Retina (tissue), 1 donor: Measurements from ENCODE around the gene RFPL4A.
"Not testable (repeated sequence)": the region's sequence is repeated elsewhere in the genome, so short reads cannot be mapped to it uniquely, and the experiment has no call there.

Experiments
- DNase-seq: peaks from one replicate; pipeline ENCODE4 v3.0.0-alpha.2; 2016

The RFPL4A gene

DNA sequence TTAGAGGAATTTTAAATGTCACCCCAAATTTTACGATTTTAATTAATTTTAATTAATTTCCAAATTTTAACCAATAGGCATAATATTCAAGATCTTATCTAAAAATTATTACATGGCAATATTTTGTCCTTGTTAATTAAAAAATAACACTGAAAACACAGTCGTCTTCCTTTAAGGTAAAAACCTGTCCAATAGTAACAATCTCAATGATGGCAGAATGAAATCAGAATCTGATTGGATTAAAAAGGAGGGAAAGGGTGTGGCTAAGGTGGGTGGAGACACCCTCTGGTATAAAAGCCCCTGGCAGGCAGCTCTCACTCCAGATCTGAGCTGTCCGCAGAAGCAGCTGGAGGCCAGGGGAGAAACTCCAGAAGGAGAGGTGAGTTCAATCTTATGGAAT lies at the start of gene RFPL4A:
Gene RFPL4A (plus strand): TSS at position 301 of the 400 bp plus-strand sequence. CDS start 2,704 bp downstream, outside the sequence.
- not testable (repeated sequence) for DNase-seq

DNA sequence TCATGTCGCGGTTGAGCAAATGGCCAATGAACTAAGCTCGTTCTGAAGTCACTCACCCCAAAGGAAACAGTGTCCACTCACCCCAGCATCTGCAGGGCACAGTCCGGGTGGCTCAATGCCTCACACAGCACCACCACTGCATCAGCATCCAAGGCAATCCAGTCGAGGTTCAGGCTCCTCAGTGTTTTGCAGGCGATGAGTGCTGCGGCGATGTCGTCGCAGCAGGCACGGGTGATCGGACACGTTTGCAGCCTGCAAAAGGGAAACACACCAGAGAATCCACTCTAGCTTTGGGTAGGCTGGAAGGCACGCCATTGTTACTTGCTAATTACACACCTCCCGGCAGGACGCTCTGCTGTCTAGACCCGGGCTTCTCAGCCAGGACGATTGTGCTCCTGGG lies 47.2 kb upstream of the RFPL4A start:
- no peak for DNase-seq

DNA sequence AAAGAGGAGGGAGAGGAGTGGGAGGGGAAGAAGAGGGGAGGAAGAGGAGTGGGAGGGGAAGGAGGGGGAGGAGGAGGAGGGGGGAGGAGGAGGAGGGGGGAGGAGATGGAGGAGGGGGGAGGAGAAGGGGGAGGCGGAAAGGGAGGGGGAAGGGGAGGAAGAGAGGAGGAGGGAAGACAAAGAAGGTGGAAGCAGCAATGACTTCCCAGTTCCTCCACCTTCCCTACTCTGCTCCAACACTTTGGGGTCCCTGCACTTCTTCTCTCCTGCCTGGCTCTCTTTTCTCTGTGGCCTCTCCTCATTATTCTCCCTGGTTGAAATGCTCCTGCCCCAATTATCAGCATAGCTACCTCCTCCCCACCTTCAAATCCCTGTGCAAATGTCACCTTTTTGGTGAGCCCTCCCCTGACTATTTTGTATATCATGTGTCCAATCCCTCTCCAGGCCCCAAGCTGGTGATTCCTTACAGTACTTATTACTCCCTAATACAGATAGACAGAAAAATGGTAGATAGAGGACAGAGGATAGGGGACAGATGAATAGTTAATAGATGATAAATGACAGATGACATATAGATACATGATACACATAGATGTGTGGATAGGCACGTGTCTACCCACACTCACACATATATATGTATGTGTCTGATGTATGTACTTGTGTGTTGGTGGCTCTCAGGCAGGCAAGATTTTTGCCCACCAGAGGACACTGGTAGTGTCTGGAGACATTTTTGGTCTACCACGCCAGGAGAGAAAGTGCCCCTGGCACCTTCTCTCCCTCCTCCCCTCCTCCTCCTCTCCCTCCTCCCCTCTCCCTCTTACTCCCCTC lies 45.9 kb upstream of the RFPL4A start:
- DNase-seq: no peak

DNA sequence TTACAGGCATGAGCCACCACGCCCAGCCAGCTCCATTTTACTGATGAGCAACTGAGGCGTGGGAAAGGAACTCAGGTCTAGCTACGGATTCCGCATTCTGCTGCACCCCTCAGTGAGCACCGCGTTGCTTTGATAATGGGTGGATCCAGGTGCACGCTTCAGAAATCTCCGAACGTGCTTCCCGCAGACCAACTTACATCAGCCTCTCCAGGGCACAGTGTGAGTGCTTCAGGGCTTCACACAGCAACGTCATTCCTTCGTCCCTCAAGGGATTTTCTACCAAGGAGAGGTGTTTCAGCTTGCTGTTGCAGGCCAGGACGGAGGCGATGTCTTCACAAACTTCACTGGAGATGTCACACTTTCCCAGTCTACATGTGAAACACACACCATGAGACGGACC lies 42.4 kb upstream of the RFPL4A start:
- DNase-seq: no peak

DNA sequence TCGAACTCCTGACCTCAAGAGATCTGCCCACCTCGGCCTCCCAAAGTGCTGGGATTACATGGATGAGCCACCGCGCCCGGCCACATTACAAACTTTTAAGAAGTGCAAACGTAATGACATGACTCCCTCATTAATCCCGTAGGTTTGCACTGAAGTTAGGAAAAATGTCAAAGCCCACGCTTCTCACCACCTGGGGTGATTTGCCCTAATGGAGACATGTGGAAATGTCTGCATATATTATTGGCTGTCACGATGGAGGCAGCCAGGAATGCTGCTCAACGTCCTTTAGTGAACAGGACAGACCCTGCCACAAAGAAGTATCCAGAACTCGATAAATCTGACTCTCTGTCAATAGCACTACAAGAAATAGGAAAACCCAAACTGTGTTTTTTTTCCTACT lies 41.6 kb upstream of the RFPL4A start:
- DNase-seq: no peak

DNA sequence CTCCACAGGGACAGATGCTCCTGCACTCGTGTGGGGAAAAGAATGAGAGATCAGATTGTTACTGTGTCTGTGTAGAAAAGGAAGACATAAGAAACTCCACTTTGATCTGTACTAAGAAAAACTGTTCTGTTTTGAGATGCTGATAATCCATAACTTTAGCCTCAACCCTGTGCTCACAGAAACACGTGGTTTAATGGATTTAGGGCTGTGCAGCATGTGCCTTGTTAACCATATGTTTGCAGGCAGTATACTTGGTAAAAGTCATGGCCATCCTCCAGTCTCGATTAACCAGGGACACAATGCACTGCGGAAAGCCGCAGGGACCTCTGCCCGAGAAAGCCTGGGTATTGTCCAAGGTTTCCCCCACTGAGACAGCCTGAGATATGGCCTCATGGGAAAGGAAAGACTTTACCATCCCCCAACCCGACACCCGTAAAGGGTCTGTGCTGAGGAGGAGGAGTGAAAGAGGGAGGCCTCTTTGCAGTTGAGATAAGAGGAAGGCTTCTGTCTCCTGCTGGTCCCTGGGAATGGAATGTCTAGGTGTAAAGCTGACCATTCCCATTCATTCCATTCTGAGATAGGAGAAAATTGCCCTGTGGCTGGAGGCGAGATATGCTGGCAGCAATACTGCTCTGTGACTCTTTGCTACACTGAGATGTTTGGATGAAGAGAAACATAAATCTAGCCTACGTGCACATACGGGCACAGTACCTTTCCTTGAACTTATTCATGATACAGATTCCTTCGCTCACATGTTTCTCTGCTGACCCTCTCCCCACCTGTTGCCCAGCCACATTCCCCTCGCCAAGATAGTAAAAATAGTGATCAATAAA lies 40.8 kb upstream of the RFPL4A start:
- not testable (repeated sequence) for DNase-seq

DNA sequence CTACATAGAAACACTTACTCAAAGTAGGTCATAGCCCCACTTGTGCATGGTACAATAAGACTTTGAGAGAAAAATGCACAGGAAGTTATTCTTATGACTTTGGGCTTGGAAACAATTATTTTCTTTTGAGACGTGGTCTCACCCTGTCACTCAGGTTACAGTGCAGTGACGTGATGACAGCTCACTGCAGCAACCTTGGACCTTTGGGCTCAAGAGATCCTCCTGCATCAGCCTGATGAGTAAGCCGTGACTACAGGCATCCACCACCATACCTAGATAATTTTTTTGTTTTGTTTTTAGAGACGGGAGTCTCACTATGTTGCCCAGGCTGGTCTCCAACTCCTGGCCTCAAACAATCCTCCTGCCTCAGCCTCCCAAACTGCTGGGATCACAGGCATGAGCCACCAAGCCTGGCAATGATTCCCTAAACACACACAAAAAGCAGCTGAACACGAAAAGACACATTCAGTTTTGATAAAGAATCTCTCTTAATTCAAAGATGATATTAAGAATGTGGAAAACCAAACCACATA lies 38.6 kb upstream of the RFPL4A start:
- no peak for DNase-seq

DNA sequence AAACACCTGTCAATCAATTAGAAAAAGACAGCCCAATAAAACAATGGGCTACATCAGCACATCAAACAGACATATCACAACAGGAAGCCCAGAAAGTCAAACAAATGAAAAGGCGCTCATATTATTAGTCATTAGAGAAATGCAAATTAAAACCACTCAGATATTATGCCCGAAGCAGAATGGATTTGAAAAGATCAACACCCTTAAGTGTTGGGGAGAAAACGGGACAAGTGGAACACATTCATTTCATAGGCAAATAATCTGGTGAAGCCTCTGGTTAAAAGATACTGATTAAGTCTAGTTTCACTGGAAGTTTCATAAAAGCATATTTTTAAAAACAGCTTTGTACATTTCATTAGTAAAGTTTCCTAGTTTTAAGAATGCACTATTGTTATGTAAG lies 38.1 kb upstream of the RFPL4A start:
- no peak for DNase-seq

DNA sequence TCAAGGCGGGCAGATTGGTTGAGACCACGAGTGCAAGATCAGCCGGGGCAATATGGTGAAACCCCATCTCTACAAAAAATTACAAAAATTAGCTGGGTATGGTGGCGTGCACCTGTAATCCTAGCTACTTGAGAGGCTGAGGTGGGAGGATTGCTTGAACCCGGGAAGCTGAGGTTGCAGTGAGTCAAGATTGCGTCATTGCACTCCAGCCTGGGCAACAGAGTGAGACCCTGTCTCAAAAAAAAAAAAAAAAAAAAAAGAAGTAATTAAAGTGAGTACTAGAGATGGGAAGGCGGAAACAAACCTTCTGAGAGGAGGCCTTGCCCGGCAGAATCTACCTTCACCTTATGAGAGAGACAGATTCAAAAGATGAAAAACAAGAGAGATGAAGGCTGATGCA lies 35.4 kb upstream of the RFPL4A start:
- no peak for DNase-seq

DNA sequence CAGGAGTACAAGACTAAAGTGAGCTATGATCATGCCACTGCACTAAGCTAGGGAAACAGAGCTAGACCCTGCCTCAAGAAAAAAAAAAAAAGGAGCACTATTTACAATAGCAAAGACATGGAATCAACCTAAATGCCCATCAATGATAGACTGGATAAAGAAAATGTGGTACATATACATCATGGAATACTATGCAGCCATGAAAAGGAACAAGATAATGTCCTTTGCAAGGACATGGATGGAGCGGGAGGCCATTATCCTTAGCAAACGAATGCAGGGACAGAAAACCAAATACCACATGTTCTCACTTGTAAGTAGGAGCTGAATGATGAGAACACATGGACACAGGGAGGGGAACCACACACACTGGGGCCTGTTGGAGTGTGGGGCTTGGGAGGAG lies 28.5 kb upstream of the RFPL4A start:
- DNase-seq: not testable (repeated sequence)

DNA sequence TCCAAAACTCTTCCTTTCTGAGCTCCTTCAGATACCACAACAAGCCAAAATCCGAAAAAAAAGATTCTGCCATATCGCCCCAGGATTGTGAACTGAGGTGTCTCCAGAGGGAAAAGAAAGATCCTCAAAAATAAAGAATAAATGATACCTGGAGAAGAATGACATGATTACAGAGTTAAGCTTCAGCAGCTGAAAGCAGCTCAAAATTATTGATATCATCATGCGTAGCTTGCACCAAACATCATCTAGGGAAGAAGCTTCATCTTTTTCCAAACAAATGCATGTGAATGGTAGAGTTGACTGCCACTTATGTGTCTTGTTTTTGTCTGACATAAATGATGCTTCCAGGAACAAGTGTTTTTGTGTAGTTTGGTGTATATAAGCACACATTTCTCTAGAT lies 20.6 kb upstream of the RFPL4A start, which contains the start of gene NLRP9:
Gene NLRP9 (minus strand): TSS at position 101 of the 400 bp plus-strand sequence. CDS start 28 bp downstream, at position 73.
- DNase-seq: no peak

DNA sequence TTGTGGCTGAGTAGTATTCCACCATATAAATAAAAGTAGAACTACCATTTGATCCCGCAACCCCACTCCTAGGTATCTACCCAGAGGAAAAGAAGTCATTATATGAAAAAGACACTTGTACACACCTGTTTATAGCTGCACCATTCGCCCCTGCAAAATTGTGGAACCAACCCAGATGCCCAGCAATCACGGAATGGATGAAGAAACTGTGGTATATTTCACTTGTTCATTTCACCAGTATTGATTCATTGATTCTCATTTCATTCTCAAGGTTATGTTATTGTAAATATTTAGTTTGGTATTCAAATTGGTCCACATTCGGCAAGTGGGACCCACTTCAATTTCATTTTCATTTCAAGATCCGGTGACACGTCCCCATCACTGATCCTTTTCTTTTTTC lies 8.2 kb upstream of the RFPL4A start:
- no peak for DNase-seq

DNA sequence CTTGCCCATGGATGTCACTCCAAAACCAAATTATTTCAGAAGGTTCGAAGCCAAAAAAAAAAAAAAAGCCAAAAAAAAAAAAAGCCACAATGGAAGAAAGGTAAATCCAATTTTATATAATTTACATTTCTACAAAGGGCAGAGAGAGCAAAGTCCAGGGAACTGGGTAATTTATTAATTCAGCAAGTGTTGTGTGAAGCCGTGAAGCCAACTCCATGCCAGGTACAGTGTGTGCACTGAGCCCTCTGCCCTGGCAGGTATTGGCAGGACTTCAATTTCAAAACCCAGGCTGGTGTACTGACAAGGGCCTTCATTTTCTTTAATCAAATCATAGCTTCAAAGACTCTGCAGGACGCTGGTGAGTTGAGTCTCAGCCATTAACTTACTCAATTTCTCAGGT lies 5.5 kb upstream of the RFPL4A start:
- no peak for DNase-seq

DNA sequence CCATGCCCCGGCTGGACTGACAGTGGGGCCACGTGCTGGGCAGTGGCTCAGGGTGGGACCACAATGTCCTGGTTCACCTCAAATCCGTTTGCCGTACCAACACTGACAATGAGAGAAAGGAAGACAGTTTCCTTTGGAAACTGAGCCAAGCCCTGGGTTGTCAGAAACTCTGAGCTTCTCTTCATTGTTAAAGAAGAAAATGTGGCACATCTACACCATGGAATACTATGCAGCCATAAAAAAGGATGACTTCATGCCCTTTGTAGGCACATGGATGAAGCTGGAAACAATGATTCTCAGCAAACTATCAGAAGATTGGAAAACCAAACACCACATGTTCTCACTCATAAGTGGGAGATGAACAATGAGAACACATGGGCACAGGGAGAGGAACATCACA lies 2.1 kb upstream of the RFPL4A start:
- not testable (repeated sequence) for DNase-seq

DNA sequence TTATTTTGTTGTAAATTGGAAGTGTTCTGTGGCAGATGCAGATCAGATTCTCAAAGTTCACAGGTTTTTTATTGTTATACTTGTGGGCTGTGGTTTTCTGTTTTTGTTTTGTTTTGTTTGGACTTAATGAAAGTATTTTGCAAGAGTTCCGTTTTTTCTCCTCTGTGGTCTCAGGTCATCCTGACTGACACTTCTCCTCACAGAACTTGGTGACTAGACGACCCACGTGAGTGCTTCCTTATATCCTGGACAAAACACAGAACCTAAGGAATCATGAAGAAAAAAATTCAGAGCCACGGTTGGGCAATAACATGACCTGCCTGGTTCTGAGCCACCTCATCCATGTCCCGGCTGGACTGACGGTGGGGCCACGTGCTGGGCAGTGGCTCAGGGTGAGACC lies 7.6 kb downstream of the RFPL4A start:
- no peak for DNase-seq

DNA sequence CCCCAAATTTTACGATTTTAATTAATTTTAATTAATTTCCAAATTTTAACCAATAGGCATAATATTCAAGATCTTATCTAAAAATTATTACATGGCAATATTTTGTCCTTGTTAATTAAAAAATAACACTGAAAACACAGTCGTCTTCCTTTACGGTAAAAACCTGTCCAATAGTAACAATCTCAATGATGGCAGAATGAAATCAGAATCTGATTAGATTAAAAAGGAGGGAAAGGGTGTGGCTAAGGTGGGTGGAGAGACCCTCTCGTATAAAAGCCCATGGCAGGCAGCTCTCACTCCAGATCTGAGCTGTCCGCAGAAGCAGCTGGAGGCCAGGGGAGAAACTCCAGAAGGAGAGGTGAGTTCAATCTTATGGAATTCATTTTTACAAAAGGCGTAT lies 9.9 kb downstream of the RFPL4A start, which contains the start of gene RFPL4AL1:
Gene RFPL4AL1 (plus strand): TSS at position 301 of the 400 bp plus-strand sequence. CDS start 2,687 bp downstream, outside the sequence.
- not testable (repeated sequence) for DNase-seq

DNA sequence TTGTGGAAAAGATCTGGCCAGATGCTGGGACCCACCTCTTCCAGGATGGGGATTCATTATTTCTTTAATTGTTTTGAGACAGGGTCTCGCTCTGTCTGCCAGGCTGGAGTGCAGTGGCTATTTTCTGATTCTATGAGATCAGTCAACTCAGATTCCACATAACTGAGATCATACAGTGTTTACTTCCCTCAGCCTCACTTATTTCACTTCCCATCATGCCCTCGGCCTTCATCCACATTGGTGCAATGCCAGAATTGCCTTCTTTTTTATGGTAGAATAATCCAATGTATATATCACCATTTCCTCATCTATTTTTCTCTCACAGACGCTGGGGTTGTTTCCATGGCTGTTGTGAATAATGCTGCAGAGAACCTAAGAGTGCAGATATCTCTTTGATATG lies 10.7 kb downstream of the RFPL4A start:
- not testable (repeated sequence) for DNase-seq

DNA sequence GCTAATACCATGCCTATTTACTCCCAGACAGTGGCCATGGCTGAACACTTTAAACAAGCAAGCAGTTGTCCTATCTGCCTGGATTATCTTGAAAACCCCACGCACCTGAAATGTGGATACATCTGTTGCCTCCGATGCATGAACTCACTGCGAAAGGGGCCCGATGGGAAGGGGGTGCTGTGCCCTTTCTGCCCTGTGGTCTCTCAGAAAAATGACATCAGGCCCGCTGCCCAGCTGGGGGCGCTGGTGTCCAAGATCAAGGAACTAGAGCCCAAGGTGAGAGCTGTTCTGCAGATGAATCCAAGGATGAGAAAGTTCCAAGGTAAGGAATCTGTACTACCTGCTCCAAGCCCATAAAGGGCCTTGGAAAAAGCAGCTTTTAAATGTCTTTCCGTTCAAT lies 18.6 kb downstream of the RFPL4A start:
- DNase-seq: no peak

DNA sequence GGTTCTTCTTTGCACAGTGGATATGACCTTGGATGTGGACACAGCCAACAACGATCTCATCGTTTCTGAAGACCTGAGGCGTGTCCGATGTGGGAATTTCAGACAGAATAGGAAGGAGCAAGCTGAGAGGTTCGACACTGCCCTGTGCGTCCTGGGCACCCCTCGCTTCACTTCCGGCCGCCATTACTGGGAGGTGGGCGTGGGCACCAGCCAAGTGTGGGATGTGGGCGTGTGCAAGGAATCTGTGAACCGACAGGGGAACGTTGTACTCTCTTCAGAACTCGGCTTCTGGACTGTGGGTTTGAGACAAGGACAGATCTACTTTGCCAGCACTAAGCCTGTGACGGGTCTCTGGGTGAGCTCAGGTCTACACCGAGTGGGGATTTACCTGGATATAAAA lies 19.4 kb downstream of the RFPL4A start:
- no peak for DNase-seq

DNA sequence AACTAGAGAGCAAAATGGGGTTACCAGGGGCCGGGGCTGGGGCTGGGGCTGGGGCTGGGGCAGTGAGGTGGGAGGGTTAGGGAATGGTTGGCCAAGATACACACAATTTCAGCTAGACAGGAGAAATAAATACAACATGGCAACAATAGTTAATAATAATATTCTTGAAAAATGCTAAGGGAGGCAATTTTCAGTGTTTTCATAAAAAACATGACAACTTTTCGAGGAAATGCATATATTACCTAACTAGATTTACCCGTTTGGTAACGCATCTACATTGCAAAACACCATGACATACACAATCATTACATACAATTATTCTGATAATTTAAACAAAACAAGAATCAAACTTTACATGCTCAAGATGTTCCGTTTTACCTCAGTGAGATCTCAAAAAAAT lies 22.2 kb downstream of the RFPL4A start:
- DNase-seq: no peak

DNA sequence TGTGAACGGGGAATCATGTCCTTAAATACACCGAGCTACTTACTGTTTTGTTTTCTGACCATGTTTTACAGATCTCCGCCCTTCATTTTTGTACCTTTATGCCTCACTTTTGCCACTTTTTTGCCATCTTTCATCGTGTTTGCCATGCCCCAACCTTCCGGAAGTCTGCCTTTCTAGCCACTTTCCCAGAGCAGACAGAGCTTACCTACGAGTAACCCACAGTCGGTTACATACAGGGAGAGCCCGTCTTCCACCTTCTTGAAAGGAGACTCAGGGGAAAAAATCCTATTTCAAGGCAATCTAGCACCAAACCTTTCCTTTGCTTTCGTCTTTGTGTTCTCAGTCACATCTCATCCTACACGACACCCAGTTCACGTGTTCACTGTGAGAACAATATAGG lies 36.1 kb downstream of the RFPL4A start:
- no peak for DNase-seq

DNA sequence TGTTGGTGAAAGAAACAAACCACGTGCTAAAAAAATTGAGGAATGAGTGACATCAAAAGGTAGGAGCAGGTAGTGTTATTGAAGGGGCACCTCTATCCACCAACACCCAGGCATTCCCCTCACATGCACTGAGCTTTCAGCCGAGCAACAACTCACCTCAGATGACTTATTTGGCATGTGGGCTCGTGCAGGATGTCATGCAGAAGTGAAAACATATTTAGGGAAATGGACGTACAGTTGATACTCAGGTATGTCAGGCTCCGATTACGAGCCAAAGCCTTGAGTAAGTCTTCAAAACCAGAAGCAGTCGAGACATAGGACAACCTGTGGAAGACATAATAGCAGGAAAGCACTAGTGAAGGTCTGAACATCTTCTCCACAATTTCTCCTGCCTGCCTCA lies 42.5 kb downstream of the RFPL4A start:
- DNase-seq: no peak

DNA sequence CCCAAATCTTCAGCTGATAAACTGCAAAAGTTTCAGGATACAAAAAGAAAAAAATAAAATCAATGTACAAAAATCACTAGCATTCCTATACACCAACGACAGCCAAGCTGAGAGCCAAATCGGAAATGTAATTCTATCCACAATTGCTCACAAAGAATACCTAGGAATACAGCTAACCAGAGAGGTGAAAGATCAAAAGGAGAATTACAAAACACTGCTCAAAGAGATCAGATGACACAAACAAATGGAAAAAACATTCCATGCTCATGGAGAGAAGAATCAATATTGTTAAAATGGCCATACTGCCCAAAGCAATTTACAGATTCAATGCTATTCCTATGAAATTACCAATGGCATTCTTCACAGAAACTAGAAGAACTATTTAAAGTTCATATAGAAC lies 43.4 kb downstream of the RFPL4A start:
- no peak for DNase-seq
